Esophagus muscularis mucosa (tissue), 4 donors: ENCODE measurements around the gene TRABD2A. TPM values are rescaled to one million over a fixed set of nuclear protein-coding genes. Genes with fewer than 3 reads are reported as not detected.

Experiments used
- DNase-seq: peaks from one replicate; pipeline ENCODE4 v3.0.0-alpha.2; 2017; ENCODE audit errors: extremely low spot score
- H3K27ac ChIP-seq, 4 donors: fragments of 200-600 bp; sonication (generic); replicated peaks in 1 of 4; 1 replicate in 3 of 4; 2 replicates in 1 of 4; pipeline ENCODE4 v1.5.1; 2016 to 2019; ENCODE audit warnings: mild to moderate bottlenecking in 1 of 4
- H3K27me3 ChIP-seq, 4 donors: fragments of 200-600 bp; sonication (generic); one replicate each; pipeline versions ENCODE4 v1.5.1 to v1.6.0; 2016 to 2019
- H3K36me3 ChIP-seq, 4 donors: fragments of 200-600 bp; sonication (generic); one replicate each; pipeline ENCODE4 v1.5.1; 2016 to 2019
- H3K4me1 ChIP-seq, 4 donors: fragments of 200-600 bp; sonication (generic); one replicate each; pipeline ENCODE4 v1.5.1; 2016 to 2019
- H3K4me3 ChIP-seq, 4 donors: fragments of 200-600 bp; sonication (generic); 1 replicate in 2 of 4; 2 replicates in 2 of 4; pipeline ENCODE4 v1.5.1; 2016 to 2019; ENCODE audit warnings: mild to moderate bottlenecking in 4 of 4, moderate library complexity in 1 of 4
- H3K9me3 ChIP-seq, 4 donors: fragments of 200-600 bp; sonication (generic); 1 replicate in 3 of 4; 2 replicates in 1 of 4; pipeline ENCODE4 v1.5.1; 2016 to 2019
- EP300 ChIP-seq: sonication (generic); formaldehyde crosslinking; IDR thresholded peaks from one replicate; pipeline ENCODE4 v1.6.1; 2017; ENCODE audit warnings: antibody characterized with exemption
- POLR2A ChIP-seq: fragments of 450-650 bp; IDR thresholded peaks from one replicate; pipeline ENCODE4 v1.6.1; 2017; ENCODE audit warnings: antibody characterized with exemption, moderate library complexity, mild to moderate bottlenecking, low read depth
- POLR2AphosphoS5 ChIP-seq, 2 donors: sonication (generic); formaldehyde crosslinking; IDR thresholded peaks; one replicate each; pipeline ENCODE4 v1.6.1; 2017; ENCODE audit warnings: antibody characterized with exemption in 2 of 2
- WGBS: methylation state at CpG from one replicate; pipeline ENCODE4 v1.1.5; 2018; 5-methylcytosine and 5-hydroxymethylcytosine counted together
- intact Hi-C: fragments of 100-400 bp; cut with DNase I; formaldehyde crosslinking; loops from one replicate; pipeline ENCODE4 v1.15.1; 2023
- total RNA-seq, 4 donors: library from RNA; depleted of rRNA; stranded (reverse); fragments of >200 nt; gene quantifications; one replicate each; pipeline versions ENCODE4 v1.1.0 to v1.2.1, GENCODE V29; 2016
- TF ChIP-seq, protein P1 (sequence below), 3 experiments: fragments of 200-600 bp in 2 of 3; fragments of 450-650 bp in 1 of 3; sonication (generic) in 2 of 3; IDR thresholded peaks; one replicate each; pipeline ENCODE4 v1.5.1; 2017 to 2019; ENCODE audit warnings: antibody characterized with exemption in 3 of 3, mild to moderate bottlenecking in 2 of 3, moderate library complexity in 1 of 3

Gene TRABD2A
- total RNA-seq, 4 donors from 2014 or later: 1.2 to 3.0 (median 2.1) TPM

DNA sequence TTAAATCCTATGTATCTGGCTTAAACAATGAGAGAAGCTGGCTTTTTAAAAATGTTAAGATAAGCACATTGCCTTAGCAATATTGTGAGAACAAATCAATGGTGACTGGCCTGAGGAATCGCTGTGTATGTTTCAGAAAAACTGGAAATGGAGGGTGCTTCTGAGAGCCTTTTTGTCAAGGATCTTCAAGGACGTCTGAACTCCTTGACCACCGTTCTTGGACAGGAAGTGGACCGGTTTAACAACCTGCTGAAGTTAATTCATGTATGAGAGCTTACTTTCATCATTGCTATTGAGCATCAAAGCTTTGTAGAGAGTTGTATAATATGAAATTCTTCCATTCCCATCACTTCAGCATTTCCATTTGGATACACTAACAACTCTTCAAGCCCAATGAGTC is 72.6 kb downstream of the TRABD2A start:
- no peak for TF ChIP-seq POLR2AphosphoS5 (IDR thresholded peaks at IDR 0.05)
- TF ChIP-seq, protein P1, sequence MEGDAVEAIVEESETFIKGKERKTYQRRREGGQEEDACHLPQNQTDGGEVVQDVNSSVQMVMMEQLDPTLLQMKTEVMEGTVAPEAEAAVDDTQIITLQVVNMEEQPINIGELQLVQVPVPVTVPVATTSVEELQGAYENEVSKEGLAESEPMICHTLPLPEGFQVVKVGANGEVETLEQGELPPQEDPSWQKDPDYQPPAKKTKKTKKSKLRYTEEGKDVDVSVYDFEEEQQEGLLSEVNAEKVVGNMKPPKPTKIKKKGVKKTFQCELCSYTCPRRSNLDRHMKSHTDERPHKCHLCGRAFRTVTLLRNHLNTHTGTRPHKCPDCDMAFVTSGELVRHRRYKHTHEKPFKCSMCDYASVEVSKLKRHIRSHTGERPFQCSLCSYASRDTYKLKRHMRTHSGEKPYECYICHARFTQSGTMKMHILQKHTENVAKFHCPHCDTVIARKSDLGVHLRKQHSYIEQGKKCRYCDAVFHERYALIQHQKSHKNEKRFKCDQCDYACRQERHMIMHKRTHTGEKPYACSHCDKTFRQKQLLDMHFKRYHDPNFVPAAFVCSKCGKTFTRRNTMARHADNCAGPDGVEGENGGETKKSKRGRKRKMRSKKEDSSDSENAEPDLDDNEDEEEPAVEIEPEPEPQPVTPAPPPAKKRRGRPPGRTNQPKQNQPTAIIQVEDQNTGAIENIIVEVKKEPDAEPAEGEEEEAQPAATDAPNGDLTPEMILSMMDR (IDR thresholded peaks at IDR 0.05): no peak
- TF ChIP-seq EP300: no peak
- TF ChIP-seq POLR2A: no peak
- 78% methylated on average over 4 of the region's 4 CpGs for WGBS
- no peak overlapping the region for H3K27ac ChIP-seq

DNA sequence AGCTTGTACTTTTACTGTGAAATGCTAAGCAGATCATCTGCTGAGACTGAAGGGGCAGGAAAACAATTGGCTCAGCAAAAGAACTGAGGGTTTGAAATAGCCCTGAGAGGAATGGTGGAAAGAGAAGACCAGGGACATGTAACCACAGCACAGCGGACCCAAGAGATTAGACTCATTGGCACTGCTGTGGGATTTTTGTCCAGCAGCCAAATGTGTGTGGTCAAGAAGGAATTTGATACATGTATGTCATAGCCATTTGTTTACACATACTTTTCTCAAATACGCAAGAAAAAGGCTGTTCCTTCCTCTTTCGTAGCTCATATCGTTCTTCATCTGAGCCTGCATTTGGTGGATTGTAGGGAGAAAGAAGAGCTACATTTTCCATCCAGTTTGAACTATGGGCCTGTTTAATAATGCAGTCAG is 73.8 kb downstream of the TRABD2A start:
- intact Hi-C loops: no loop called here
- H3K4me3 ChIP-seq: no peak overlapping the region
- no peaks in the 10 kb centered on the region for H3K27me3 ChIP-seq
- no peaks in the 10 kb centered on the region for H3K36me3 ChIP-seq
- no peak overlapping the region for H3K27ac ChIP-seq
- no peaks in the 10 kb centered on the region for H3K4me1 ChIP-seq
- TF ChIP-seq POLR2A (no peak), POLR2AphosphoS5 (IDR thresholded peaks at IDR 0.05) (no peak), EP300 (no peak)
- TF ChIP-seq, protein P1 (IDR thresholded peaks at IDR 0.05): no peak
- WGBS: 32% methylated on average over 4 of the region's 4 CpGs
- no peaks in the 10 kb centered on the region for H3K9me3 ChIP-seq
- DNase-seq: no peak

More for the DNA sequence above, 72.6 kb downstream of the TRABD2A start:
- Histone ChIP-seq H3K4me1 (no peaks in the 10 kb centered on the region), H3K36me3 (no peaks in the 10 kb centered on the region), H3K4me3 (no peak overlapping the region), H3K9me3 (no peaks in the 10 kb centered on the region), H3K27me3 (no peaks in the 10 kb centered on the region)
- no peak for DNase-seq
- intact Hi-C loops: no loop called here

DNA sequence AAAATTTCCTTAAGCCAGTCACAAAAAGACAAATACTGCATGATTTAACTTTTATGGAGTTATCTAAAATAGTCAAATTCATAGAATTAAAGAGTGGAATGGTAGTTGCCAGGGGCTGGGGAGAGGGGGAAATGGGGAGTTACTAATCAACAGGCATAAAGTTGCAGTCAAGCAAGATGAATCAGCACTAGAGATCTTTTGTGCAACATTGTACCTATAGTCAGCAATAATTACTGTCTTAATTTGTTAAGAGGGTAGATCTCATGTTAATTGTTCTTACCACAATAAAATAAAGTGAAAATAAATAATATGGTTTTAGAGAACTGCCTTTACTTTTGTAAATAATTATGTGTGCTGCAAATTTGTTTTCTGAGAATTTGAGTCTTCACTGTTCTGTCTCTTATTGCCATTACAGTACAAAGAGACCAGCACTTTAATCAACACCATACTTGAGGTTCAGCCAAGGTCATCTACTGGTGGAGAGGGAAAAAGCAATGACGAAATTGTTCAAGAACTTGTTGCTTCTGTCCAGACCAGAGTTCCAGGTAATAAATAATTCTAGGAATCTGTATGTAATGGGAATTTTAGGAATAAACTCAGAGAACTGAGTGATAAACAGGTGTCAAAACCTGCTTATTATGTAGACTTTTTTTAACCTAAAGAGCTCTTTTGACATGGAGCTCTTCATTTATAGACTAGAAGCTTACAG is 75.5 kb downstream of the TRABD2A start:
- H3K36me3 ChIP-seq: no peaks in the 10 kb centered on the region
- TF ChIP-seq POLR2A (no peak), EP300 (no peak), POLR2AphosphoS5 (IDR thresholded peaks at IDR 0.05) (no peak)
- TF ChIP-seq, protein P1 (IDR thresholded peaks at IDR 0.05): no peak
- H3K27ac ChIP-seq: no peak overlapping the region
- 57% methylated on average over 1 of the region's 1 CpG for WGBS
- H3K27me3 ChIP-seq: no peaks in the 10 kb centered on the region
- no peaks in the 10 kb centered on the region for H3K4me1 ChIP-seq
- no peak overlapping the region for H3K4me3 ChIP-seq
- DNase-seq: no peak
- intact Hi-C loops: no loop called here
- no peaks in the 10 kb centered on the region for H3K9me3 ChIP-seq

DNA sequence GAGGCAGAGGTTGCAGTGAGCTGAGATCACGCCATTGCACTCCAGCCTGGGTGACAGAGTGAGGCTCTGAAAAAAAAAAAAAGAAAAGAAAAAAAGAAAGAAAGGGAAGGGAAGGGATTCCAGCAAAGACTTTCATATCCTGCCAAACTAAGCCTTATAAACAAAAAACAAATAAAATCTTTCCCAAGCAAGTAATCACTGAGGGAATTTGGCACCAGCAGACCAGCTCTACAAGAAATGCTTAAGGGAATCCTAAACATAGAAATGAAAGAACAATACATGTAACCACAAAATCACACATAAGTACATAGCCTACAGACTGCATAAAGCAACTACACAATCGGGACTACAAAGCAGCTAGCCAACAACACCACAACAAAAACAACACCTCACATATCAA is 79.1 kb downstream of the TRABD2A start:
- DNase-seq: no peak
- 85% methylated on average over 2 of the region's 2 CpGs for WGBS
- Histone ChIP-seq H3K27ac (no peak overlapping the region), H3K4me1 (no peaks in the 10 kb centered on the region), H3K9me3 (no peaks in the 10 kb centered on the region), H3K27me3 (no peaks in the 10 kb centered on the region), H3K36me3 (no peaks in the 10 kb centered on the region), H3K4me3 (no peak overlapping the region)
- no peak for TF ChIP-seq POLR2A
- TF ChIP-seq EP300: no peak
- TF ChIP-seq POLR2AphosphoS5 (IDR thresholded peaks at IDR 0.05): no peak
- TF ChIP-seq, protein P1 (IDR thresholded peaks at IDR 0.05): no peak
- intact Hi-C loops: no loop called here
